ENCODE data around the gene SPATA45.
A peak's percentile ranks its signal among the peaks of the same experiment; 100 is the strongest.
"Not testable (repeated sequence)": the region's sequence is repeated elsewhere in the genome, so short reads cannot be mapped to it uniquely, and the experiment has no call there.

SPATA45 gene

DNA sequence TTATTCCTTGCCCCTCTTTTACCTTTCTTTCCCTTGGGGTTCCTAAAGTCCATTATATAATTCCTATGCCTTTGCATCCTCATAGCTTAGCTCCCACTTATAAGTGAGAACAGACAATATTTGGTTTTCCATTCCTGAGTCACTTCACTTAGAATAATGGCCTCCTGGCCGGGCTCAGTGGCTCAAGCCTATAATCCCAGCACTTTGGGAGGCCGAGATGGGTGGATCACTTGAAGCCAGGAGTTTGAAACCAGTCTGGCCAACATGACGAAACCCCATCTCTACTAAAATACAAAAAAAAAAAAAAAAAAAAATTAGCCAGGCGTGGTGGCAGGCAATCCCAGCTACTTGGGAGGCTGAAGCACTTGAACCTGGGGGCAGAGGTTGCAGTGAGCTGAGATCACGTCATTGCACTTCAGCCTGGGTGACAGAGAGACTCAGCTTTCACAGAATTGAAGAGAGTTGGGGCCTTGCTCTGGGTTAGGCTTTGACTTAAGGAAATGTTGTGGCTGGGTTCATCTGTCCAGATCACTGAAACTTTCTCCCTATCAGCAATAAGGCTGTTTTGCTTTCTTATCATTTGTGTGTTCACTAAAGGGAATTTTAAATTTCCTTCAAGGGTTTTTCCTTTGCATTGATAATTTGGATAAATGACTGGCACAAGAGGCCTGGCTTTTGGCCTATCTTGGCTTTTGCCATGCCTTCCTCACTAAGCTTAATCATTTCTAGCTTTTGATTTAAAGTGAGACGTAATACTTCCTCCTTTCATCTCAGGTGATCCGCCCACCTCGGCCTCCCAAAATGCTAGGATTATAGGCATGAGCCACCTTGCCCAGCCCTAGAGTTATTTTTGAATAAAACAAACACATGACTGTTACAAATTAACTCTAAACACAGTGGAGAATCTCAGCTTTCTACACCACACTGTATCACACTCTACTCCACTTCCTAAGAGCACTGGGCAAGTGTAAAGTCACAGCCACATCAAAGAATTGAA, 13.9 kb downstream of the SPATA45 start:
- not testable (repeated sequence) for DNase-seq (ENCODE audit: low read depth in 1 of 2, low spot score in 1 of 2)

DNA sequence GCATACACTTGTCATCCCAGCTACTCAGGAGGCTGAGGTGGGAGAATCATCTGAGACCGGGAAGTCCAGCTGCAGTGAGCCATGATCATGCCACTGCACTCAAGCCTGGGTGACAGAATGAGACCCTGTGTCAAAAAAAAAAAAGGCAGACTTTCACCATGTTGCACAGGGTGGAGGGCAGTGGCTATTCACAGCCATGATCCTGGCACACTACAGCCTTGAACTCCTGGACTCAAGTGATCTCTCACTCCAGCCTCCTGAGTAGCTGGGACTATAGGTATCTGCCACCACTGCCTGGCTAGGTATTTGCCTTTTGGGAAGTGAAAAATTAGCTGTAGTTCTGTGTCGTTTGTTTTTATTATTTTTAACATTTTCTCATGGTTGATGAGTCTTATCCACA, 19.1 kb downstream of the SPATA45 start:
- no peak for DNase-seq (ENCODE audit: low read depth in 1 of 2, low spot score in 1 of 2)

DNA sequence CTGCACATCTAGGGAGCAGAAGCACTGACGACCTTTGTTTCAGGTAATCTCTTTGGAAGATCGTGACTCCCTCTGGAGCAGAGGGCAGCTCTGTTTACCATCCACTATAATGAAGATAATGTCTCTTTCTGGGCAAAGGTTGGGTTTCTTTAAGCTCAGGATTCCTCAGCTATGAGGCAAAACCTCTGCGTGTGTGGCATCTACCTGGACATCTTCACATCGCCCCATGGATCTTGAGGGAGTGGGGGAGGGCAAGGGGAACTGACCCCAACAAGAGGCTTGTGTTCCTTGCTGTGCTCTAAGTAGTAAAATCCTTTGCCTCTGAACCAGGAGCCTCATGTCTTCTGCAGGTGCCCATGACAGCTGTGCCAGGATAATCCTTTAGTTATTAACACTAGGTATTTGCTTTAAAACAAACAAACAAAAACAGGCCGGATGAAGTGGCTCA, 19.6 kb downstream of the SPATA45 start:
- DNase-seq (ENCODE audit: low read depth in 1 of 2, low spot score in 1 of 2), result no peak

DNA sequence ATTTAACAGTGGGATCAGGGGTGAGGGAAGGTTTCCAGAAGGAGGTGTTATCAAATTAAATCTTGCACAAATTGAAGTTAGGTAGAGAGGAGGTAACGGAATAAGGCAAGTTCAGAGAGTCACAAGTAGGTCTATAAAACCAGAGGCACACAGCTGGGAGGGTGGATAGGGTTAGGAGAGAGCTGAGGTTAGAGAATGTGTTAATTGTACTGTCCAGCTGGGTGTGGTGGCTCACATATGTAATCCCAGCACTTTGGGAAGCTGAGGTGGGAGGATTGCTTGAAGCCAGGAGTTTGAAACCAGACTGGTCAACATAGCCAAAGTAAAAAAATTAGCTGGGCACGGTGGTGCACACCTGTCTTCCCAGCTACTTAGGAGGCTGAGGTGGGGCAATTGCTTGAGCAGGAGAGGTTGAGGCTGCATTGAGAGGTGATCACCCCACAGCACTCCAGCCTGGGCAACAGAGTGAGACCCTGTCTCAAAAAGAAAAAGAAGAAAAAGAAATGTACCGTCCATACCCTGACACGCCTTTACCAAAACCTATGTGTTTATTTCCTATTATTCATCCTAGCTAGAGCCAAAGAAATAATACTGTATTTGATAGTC, 20.2 kb downstream of the SPATA45 start:
- DNase-seq (ENCODE audit: low read depth in 1 of 2, low spot score in 1 of 2), result no peak

DNA sequence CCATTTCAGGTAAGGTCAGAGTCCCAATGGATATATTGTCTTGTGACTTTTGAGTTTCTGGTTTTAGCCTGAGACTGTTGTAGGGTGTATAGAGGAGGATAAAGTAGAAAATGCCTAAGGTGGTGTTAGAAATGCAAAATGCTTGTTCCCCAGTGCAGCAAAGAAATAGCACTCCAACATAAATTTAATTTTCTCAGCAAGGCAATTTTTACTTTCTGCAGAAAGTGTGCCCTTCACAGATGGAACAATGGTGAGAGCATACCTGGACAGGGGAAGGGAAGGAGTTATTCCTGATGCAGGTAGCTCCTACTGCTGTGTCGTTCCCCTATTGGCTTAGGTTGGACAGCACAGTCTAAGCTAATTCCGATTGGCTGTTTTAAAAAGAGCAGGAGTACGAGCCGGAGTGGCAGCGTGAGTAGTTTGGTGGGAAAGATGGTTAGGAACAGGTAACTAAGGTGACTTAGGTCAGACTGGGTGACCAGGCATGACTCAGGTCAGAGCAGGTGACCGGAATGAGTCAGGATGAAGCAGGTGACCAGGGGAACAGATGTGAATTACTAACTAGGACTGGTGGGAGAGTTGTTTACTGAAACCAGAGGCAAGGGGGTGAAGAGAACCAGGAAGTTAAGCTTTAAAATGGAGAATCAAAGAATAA, 21.5 kb downstream of the SPATA45 start:
- no peak for DNase-seq (ENCODE audit: low read depth in 1 of 2, low spot score in 1 of 2)

DNA sequence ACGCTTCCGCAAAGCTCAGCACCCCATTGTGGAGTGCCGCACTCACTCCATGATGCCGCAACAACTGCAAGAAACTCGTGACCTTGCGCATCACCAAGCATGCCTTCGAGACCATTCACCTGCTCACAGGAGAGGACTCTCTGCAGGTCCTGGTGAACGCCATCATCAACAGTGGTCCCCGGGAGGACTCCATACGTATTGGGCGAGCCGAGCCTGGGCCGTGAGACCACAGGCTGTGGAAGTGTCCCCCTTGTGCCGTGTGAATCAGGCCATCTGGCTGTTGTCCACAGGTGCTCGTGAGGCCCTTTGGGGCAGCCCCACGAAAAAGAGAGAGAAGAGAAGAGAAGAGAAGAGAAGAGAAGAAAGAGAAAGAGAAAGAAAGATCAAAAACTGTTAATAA, 23.2 kb downstream of the SPATA45 start:
- no peak for DNase-seq (ENCODE audit: low read depth in 1 of 2, low spot score in 1 of 2)

DNA sequence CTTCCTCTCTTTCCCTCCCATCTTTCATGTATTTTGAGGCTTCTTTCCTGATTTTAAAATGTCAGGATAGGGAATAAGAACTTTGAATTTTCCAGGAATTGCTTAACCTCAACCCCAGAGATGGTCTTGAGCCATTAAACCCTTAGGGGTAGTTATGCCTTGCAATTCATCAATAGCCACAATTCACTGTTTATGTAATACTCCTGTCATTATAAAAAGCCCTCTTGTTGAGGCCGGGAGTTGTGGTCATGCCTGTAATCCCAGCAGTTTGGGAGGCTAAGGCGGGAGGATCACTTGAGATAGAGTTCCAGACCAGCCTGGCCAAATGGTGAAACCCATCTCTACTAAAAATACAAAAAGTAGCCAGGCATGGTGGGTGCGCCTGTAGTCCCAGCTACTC, 24.5 kb downstream of the SPATA45 start:
- no peak for DNase-seq (ENCODE audit: low read depth in 1 of 2, low spot score in 1 of 2)

DNA sequence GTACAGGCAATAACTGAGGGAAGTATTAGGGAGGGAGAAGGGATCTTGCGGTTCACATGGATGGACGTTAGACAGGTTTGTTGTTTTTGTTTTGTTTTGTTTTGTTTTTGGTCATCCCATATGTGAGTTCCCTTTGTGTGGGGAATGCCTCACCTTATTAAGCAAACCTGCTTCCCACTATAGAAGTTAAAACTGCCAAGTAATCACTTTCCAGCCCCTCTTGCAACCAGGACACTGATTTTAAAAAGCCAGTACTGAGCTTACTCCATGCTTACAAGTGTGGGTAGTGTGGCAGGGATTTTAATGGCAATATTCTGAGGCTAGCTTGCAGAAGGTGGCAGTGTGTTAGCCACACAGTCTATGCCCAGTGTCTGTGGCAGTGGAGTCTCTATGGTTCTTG, 26.5 kb downstream of the SPATA45 start:
- DNase-seq (ENCODE audit: low read depth in 1 of 2, low spot score in 1 of 2), result no peak

DNA sequence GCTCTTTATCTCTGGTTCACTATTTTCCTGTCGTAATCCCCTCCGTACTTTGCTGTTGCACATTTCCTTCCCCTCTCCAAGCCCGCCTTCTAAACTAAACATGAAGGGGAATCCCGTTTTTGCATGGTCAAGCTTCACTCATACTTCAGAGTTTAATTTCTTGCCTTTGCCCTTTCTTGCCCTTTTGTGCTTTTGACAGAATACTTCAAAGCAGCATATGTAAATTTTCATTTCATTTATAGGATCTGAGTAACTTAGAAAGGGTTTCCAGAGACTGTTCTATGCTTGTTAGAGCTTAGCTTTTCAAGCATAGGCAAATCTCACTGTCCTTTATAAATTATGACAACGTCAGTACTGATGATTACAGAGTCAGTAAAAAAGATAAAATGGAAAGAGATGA, 27.7 kb downstream of the SPATA45 start:
- DNase-seq (ENCODE audit: low read depth in 1 of 2, low spot score in 1 of 2), result no peak

DNA sequence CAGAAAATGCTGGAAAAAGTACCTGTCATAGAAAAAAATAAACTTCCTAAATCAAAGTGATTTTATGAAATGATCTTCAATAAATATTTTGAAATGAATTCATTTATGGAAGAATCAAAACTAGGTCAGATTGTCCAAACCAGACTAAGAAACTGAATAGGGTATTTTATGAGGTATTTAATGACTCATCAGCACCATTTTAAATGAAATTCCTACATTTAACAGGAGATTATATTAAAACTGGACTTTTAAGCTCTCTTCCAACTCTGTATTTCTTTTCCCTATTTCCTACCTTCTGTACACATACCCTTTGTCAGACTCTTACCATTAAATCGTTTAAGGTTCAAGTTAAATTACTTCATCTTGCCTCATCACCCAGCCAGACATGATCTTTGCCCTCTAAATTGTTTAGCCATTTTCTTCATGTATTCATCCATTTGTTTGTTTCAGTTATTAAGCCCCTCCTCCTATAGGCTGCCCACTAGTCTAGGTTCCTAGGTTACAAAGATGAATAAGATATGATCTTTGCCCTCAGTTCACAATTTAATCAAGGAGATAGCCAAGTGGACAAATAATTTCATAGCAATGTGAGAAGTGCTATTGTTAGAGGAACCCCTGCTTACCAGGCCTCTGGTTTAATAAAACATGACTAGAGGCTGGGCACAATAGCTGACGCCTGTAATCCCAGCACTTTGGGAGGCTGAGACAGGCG, 30.7 kb downstream of the SPATA45 start:
- DNase-seq (ENCODE audit: low read depth in 1 of 2, low spot score in 1 of 2), result no peak

DNA sequence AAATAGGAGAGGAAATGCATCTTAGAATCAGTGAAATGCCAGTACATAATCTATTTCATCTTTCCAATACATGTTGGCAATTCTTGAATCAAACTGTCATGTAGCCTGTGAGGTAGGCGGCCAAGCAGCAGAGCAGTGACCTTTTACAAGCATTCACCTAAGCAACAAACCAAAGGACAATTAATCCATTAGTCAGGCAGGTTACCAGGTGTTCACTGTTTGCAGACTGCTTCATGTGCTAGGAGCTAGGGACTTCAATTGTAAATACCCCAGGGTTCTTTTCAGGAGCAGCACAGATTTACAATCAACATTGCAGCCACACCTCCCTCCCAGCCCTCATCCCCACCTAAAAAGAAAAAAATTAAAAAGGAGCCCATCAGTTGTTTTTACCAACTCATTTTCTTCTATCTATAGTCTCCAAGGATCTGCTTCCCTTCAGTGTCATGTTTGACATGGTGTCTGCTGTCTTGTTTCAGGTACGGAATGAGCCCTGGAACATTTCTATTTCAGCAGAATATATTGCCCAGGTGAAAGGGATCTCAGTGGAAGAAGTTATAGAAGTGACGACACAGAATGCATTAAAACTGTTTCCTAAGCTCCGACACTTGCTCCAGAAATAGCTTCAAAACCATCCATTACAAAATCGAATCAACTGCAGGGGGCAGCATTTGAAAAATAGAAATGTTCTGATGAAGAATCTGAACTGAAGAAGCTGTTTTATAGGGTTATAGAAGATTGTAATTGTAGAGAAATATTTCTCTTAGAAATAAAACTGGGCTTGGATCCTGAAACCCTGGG, 32.7 kb downstream of the SPATA45 start:
- no peak for DNase-seq (ENCODE audit: low read depth in 1 of 2, low spot score in 1 of 2)

DNA sequence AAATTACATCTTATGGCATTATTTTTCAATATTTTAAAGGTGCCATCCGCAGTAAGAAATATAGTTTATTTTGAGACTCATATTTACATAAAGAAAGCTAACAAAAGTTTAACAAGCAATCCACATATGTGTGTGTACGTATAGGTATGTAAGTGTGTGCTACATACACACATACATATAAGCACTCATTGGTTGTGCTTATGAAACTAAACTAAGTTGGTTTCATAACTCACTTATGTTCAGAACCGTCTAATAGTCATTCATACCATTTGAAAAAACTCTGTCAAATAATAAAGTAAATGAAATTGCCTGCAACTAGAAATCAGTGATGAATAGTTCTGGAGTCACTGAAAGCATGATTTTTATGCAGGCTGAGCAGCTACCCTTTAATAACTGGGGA, 41.7 kb downstream of the SPATA45 start:
- no peak for DNase-seq (ENCODE audit: low read depth in 1 of 2, low spot score in 1 of 2)

DNA sequence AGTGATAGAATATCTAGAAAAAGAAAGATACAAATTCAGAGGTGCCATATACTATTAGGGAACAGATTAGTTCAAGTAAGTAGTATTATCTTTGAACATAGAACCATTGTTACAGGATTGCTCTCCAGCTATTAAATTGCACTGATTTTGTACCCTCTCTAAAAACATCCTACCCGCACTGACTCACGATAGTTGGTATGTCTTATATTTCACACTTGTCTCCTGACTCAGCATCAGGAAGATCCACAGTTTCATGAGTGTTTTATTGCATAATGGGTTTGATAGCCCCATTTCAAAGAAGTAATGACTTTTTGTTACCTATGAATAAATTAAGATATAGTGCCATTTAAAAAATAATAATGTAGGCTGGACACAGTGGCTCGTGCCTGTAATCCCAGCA, 49.8 kb downstream of the SPATA45 start:
- no peak for DNase-seq (ENCODE audit: low read depth in 1 of 2, low spot score in 1 of 2)

DNA sequence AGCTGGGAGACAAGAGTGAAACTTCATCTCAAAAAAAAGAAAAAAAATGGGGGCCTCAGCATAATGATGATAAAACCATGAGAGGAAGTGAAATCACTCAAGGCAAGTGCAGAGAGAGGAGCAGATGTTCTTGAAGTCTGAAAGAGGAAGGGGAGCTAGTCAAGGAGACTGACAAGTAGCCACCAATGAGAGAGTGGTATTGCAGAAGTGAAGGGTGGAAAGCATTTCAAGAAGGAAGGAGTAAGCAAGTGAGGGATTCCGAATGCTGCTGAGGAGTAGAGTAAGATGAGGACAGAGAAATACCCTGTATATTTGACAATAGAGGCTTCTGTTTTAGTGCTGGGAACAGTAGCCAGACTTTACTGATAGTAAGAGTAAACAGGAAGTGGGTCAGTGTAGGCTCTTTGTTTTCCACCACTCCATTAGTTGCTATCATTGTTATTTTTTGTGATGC, 52.9 kb downstream of the SPATA45 start:
- no peak for DNase-seq (ENCODE audit: low read depth in 1 of 2, low spot score in 1 of 2)

DNA sequence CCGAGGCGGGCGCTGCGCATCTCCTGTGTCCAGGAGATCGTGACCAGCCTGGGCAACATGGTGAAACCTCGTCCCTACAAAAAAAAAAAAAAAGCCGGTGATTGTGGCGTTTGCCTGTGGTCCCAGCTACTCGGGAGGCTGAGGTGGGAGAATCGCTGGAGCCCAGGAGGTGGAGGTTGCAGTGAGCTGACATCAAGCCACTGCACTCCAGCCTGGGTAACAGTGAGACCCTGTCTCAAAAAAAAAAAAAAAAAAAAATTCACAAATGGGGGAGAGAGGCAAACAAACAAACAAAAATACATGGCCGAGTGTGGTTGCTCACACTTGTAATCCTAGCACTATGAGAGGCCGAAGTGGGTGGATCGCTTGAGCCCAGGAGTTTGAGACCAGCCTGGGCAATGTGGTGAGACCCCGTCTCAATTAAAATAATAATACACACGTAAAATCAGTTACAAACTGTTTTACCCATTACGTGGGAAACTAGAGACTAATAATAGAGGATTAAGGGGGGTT, 55.0 kb downstream of the SPATA45 start:
- DNase-seq (ENCODE audit: low read depth in 1 of 2, low spot score in 1 of 2), result no peak

DNA sequence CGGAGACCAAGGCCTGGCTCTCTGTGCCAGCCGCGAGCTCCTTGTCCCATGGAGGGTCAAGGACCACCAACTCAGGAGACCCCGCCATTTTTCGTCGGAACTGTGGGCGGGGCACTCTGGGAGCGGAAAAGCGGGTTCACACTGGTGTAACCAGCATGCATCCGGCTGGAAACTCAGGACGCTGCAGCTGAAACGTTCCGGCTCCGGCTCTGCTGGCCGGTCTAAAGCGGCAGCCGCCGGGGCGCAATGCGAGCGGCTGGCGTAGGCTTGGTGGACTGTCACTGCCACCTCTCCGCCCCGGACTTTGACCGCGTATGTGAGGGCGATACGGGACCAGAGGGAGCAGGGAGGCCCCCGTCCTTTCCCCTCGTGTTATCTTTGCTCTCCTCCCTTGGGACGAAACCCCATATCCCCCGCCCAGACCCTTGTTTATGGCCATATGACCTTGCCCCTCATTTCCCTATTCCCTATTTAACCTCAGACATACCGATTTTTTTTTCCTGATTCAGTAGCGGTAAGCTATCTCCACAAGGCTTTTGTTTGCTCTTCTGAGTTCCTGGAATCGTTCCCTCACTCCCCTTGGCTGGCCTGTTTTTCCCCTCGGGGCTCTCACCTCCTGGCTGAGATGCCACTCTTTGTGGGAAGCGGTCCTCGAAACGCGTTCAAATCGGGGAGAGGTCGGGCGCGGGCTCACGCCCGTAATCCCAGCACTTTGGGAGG, 55.6 kb downstream of the SPATA45 start, which contains the start of the genes NSL1 and TATDN3:
TSS of gene NSL1 (minus strand) at position 102 of the 720 bp plus-strand sequence. CDS start at position 88, 14 bp downstream.
TSS of gene TATDN3 (plus strand) at position 219 of the 720 bp plus-strand sequence. CDS start at position 247, 28 bp downstream.
- peak; percentile 93 to 98 for DNase-seq (ENCODE audit: low read depth in 1 of 2, low spot score in 1 of 2)

DNA sequence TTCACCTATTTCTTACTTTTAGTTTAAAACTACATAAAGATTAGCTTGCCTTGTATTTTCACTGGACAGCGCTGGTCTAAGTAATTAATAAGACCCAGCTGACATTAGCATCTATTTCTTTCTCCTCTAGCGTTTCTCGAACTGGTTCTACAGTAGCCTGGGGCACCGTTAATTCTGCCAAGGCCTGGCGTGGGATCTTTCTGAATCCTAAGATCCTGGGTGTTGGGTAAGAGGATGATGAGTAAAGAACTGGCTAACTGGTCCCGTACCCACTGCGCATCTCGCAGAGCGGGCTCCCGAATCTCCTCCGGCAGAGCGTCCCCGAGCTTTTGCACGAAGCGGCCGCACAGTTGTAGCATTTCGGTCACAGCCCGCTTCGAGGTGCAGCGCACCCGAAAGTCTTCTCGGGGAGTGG, 56.2 kb downstream of the SPATA45 start:
- DNase-seq (ENCODE audit: low read depth in 1 of 2, low spot score in 1 of 2), result no peak

DNA sequence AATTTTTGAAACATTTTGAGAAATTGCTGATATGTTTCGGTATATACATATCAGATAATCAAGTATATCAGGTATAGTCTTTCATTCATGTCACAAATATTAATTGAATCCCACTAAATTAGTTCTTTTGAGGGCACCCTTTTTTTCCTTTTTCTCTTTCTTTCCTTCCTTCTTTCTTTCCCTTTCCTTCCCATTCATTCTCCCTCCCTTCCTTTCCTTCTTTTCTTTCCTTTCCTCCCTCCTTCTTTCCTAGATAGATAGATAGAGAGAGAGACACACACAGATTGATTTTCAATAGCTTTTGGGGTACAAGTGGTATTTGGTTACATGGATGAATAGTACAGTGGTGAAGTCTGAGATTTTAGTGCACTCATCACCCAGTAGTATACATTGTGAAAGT, 61.6 kb downstream of the SPATA45 start:
- no peak for DNase-seq (ENCODE audit: low read depth in 1 of 2, low spot score in 1 of 2)

DNA sequence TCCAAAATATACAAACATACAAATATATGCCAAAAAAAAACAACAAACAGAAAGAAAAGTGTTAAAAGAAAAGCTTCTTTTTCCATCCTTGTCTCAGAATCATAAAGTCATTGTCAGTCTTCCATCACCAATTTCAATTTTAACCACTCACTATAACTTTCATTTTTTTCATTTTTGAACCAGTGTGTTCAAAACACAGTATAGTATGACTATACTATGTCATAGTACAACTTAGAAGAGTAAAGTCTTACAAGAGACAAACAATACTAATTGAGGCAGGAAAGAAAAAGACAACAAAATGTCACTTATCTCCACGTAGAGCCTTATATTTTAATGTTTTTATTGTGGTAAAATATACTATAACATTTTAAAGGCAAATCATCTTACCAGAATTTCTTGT, 63.5 kb downstream of the SPATA45 start:
- no peak for DNase-seq (ENCODE audit: low read depth in 1 of 2, low spot score in 1 of 2)

All from stimulated activated CD4-positive, alpha-beta T cell treated with anti-CD3 and anti-CD28 coated beads, Interleukin-15, amount 100 ng/mL, for 1 hour (primary cell).